ENCODE data around the gene TUBGCP6. TPM values are rescaled to one million over a fixed set of nuclear protein-coding genes. Genes with fewer than 3 reads are reported as not detected.

Gene TUBGCP6
- total and polyA plus RNA-seq, 2 experiments from 2014 or later, result 18.6 to 47.1 TPM

- TF ChIP-seq ZNF462 (CRISPR knock-in tag; IDR thresholded peaks at IDR 0.05) (no peak), CREB1 (CRISPR knock-in tag; IDR thresholded peaks at IDR 0.05; ENCODE audit: low read depth) (no peak)
Measured at GRCh38 chr22:50226875-50227165, 18.0 kb downstream of the TUBGCP6 start (continued).

- Histone ChIP-seq H3K27ac (ENCODE audit: low read depth) (no peak overlapping the region), H3K9me2 (ENCODE audit: insufficient read depth) (no peaks in the 10 kb centered on the region), H3K4me2 (no peak overlapping the region), H3K4me3 (no peak overlapping the region), H3K36me3 (ENCODE audit: insufficient read depth) (no peaks in the 10 kb centered on the region), H3K4me1 (ENCODE audit: insufficient read depth) (no peaks in the 10 kb centered on the region), H3K27me3 (ENCODE audit: insufficient read depth) (no peaks in the 10 kb centered on the region), H3F3A (replicated peaks; ENCODE audit: low read depth) (no peaks in the 10 kb centered on the region), H2AFZ (no peak overlapping the region), H3K79me2 (replicated peaks; ENCODE audit: insufficient read depth) (no peaks in the 10 kb centered on the region), H4K20me1 (replicated peaks; ENCODE audit: insufficient read depth) (peaks cover 5% of the 10 kb centered on the region)
- DNase-seq (ENCODE audit: low spot score) (no peak), ATAC-seq (no peak)
- H3K9me3 Mint-ChIP-seq, result no peaks in the 10 kb centered on the region
- H3K4me3 Mint-ChIP-seq, result no peak overlapping the region
- no peak overlapping the region for H3K27ac Mint-ChIP-seq
- no peaks in the 10 kb centered on the region for H3K4me1 Mint-ChIP-seq
- H3K27me3 Mint-ChIP-seq (ENCODE audit: insufficient read depth, low read depth, poor library complexity), result peaks cover 7% of the 10 kb centered on the region
- peaks cover 21% of the 10 kb centered on the region for H3K36me3 Mint-ChIP-seq (ENCODE audit: low read depth)
- TF ChIP-seq EZH2 (IDR thresholded peaks at IDR 0.05; ENCODE audit: low read depth, unreplicated experiment), result no peak
- no peak for TF ChIP-seq ZNF462 (CRISPR knock-in tag; IDR thresholded peaks at IDR 0.05)
- TF ChIP-seq NANOG (IDR thresholded peaks at IDR 0.05; ENCODE audit: borderline replicate concordance), result no peak
Measured at GRCh38 chr22:50226063-50226874, 18.6 kb downstream of the TUBGCP6 start.
